Neuronal stem cell (in vitro differentiated cells): ENCODE results near the gene SLF1.

Experiments used
- DNase-seq: peaks from one replicate; pipeline ENCODE4 v3.0.0-alpha.2; 2013; ENCODE audit warnings: low spot score
- H2AFZ ChIP-seq: one replicate; pipeline ENCODE4 v1.6.1; 2013; ENCODE audit warnings: mild to moderate bottlenecking, low read length, inconsistent platforms
- H2AK5ac ChIP-seq: 2 replicates; pipeline ENCODE4 v1.6.1; 2013; ENCODE audit warnings: low read depth, mild to moderate bottlenecking, inconsistent platforms, low read length, moderate library complexity, mixed read lengths
- H2BK120ac ChIP-seq: 2 replicates; pipeline ENCODE4 v1.6.1; 2013; ENCODE audit warnings: low read depth, mild to moderate bottlenecking, inconsistent platforms, low read length, moderate library complexity, mixed read lengths
- H2BK12ac ChIP-seq: one replicate; pipeline ENCODE4 v1.6.1; 2013; ENCODE audit warnings: low read length, inconsistent platforms
- H2BK15ac ChIP-seq: 2 replicates; pipeline ENCODE4 v1.6.1; 2013; ENCODE audit warnings: mild to moderate bottlenecking, low read length, inconsistent platforms, mixed read lengths
- H2BK5ac ChIP-seq: one replicate; pipeline ENCODE4 v1.6.1; 2013; ENCODE audit warnings: inconsistent platforms, mild to moderate bottlenecking, low read length, moderate library complexity
- H3K14ac ChIP-seq: one replicate; pipeline ENCODE4 v1.6.1; 2013; ENCODE audit warnings: low read length, inconsistent platforms
- H3K18ac ChIP-seq: 2 replicates; pipeline ENCODE4 v1.6.1; 2013; ENCODE audit warnings: low read length, inconsistent platforms
- H3K23ac ChIP-seq: 2 replicates; pipeline ENCODE4 v1.6.1; 2013; ENCODE audit warnings: low read depth, mild to moderate bottlenecking, mixed read lengths, low read length, inconsistent platforms; ENCODE audit not compliant: poor library complexity
- H3K27ac ChIP-seq: replicated peaks from 3 replicates; pipeline ENCODE4 v1.5.1; 2013; ENCODE audit warnings: low read length, inconsistent platforms
- H3K27me3 ChIP-seq, 3 experiments: 2 replicates each; pipeline ENCODE4 v1.6.1; 2013; ENCODE audit warnings: low read length in 3 of 3, mild to moderate bottlenecking in 2 of 3, inconsistent platforms in 1 of 3, low read depth in 1 of 3, mixed read lengths in 1 of 3, moderate library complexity in 1 of 3; ENCODE audit not compliant: control insufficient read depth in 3 of 3, insufficient read depth in 3 of 3
- H3K36me3 ChIP-seq, 2 donors: replicated peaks in 1 of 2; 2 replicates each; pipeline ENCODE4 v1.6.1; 2013; ENCODE audit warnings: low read length in 2 of 2; ENCODE audit not compliant: control insufficient read depth in 2 of 2, insufficient read depth in 2 of 2
- H3K4ac ChIP-seq: 2 replicates; pipeline ENCODE4 v1.6.1; 2013; ENCODE audit warnings: inconsistent platforms, mild to moderate bottlenecking, low read length, moderate library complexity
- H3K4me1 ChIP-seq, 2 donors: 1 replicate in 1 of 2; 2 replicates in 1 of 2; pipeline ENCODE4 v1.6.1; 2013; ENCODE audit warnings: low read length in 2 of 2, low read depth in 1 of 2; ENCODE audit not compliant: control insufficient read depth in 2 of 2, insufficient read depth in 1 of 2
- H3K4me2 ChIP-seq: one replicate; pipeline ENCODE4 v1.6.1; 2013; ENCODE audit warnings: mild to moderate bottlenecking, low read length, inconsistent platforms; ENCODE audit not compliant: insufficient read depth, poor library complexity, severe bottlenecking
- H3K4me3 ChIP-seq, 2 donors: 2 replicates each; pipeline ENCODE4 v1.5.1; 2013; ENCODE audit warnings: low read length in 2 of 2, mild to moderate bottlenecking in 2 of 2, inconsistent platforms in 1 of 2, moderate library complexity in 1 of 2
- H3K79me1 ChIP-seq: one replicate; pipeline ENCODE4 v1.6.1; 2013; ENCODE audit warnings: low read depth, mild to moderate bottlenecking, inconsistent platforms, low read length, moderate library complexity
- H3K9ac ChIP-seq: one replicate; pipeline ENCODE4 v1.6.1; 2013; ENCODE audit warnings: mild to moderate bottlenecking, low read depth, low read length, inconsistent platforms; ENCODE audit not compliant: poor library complexity
- H3K9me3 ChIP-seq, 2 donors: replicated peaks in 1 of 2; 2 replicates each; pipeline versions ENCODE3 to v1.6.1; 2013; ENCODE audit warnings: low read length in 2 of 2, mild to moderate bottlenecking in 2 of 2, inconsistent platforms in 1 of 2, low read depth in 1 of 2, mixed read lengths in 1 of 2, moderate library complexity in 1 of 2; ENCODE audit not compliant: control insufficient read depth in 2 of 2, insufficient read depth in 1 of 2
- H4K8ac ChIP-seq: one replicate; pipeline ENCODE4 v1.6.1; 2013; ENCODE audit warnings: low read depth, mild to moderate bottlenecking, inconsistent platforms, low read length, moderate library complexity
- H4K91ac ChIP-seq: one replicate; pipeline ENCODE4 v1.6.1; 2013; ENCODE audit warnings: low read length, low read depth, mild to moderate bottlenecking, inconsistent platforms; ENCODE audit not compliant: poor library complexity
- WGBS, 2 donors: extraction: QIAGEN DNeasy Blood & Tissue Kit; methylation state at CpG; one replicate each; pipeline ENCODE4 v1.1.7; 2013; ENCODE audit warnings: missing lambda C conversion rate in 2 of 2, mixed read lengths in 1 of 2; ENCODE audit not compliant: insufficient read length in 2 of 2, insufficient replicate concordance in 1 of 2; ENCODE audit errors: extremely low coverage in 2 of 2; 5-methylcytosine and 5-hydroxymethylcytosine counted together

Gene SLF1

GRCh38 chr5:94640176-94640575, 21.7 kb downstream of the SLF1 start:
- no CpG with 5 or more reads among the region's 3 CpGs for WGBS, 2 donors
- Histone ChIP-seq H4K8ac (no peak overlapping the region), H3K4me3 (no peak overlapping the region), H2BK120ac (no peak overlapping the region), H2BK12ac (no peak overlapping the region), H4K91ac (no peak overlapping the region), H3K36me3 (peaks cover 14 to 83% of the 10 kb centered on the region in 2 donors), H3K27ac (no peak overlapping the region), H3K14ac (no peak overlapping the region), H3K18ac (no peak overlapping the region), H3K9me3 (peaks cover 6 to 58% of the 10 kb centered on the region in 2 donors), H3K4me1 (no peaks in the 10 kb centered on the region), H3K4ac (no peak overlapping the region), H3K79me1 (peaks cover 6% of the 10 kb centered on the region), H2BK15ac (no peak overlapping the region), H3K23ac (no peak overlapping the region), H3K27me3 (no peaks in the 10 kb centered on the region), H2AK5ac (no peak overlapping the region), H2AFZ (no peak overlapping the region), H2BK5ac (no peak overlapping the region), H3K4me2 (no peak overlapping the region), H3K9ac (no peak overlapping the region)
- DNase-seq, result no peak

DNA sequence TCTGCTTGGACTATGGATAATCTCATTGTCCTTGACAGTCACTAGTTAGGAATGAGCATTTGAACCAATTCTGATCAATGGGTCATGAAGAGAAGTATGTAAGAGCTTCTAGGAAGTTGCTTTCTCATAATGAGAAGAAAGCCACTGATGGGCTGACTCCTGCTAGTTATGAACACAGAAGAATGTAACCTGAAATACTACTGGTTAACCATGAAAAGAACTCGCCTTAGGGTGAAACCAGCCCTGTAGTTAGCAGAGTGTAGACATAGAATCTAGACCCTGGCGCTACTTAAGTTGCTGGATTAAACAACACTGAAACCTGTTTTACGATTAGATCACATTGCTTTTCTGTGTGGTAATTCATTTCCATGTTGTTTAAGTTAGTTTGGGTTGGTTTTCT, 26.6 kb downstream of the SLF1 start:
- Histone ChIP-seq H4K91ac (no peak overlapping the region), H3K18ac (no peak overlapping the region), H2AFZ (no peak overlapping the region), H3K4me1 (no peaks in the 10 kb centered on the region), H3K27ac (no peak overlapping the region), H3K36me3 (peaks cover 8 to 75% of the 10 kb centered on the region in 2 donors), H3K23ac (no peak overlapping the region), H2BK15ac (no peak overlapping the region), H4K8ac (no peak overlapping the region), H2BK12ac (no peak overlapping the region), H3K4me3 (no peak overlapping the region), H3K9me3 (peaks cover 0 to 15% of the 10 kb centered on the region in 2 donors), H2BK120ac (no peak overlapping the region), H2AK5ac (no peak overlapping the region), H3K14ac (no peak overlapping the region), H3K79me1 (peaks cover 2% of the 10 kb centered on the region), H3K27me3 (no peaks in the 10 kb centered on the region), H2BK5ac (no peak overlapping the region), H3K9ac (no peak overlapping the region), H3K4ac (no peak overlapping the region), H3K4me2 (no peak overlapping the region)
- DNase-seq, result no peak
- WGBS, 2 donors, result no CpG with 5 or more reads among the region's 3 CpGs

GRCh38 chr5:94646758-94647157, 28.3 kb downstream of the SLF1 start:
- Histone ChIP-seq H3K27ac (no peak overlapping the region), H2AK5ac (no peak overlapping the region), H3K79me1 (no peaks in the 10 kb centered on the region), H2AFZ (no peak overlapping the region), H3K4me2 (no peak overlapping the region), H3K14ac (no peak overlapping the region), H2BK12ac (no peak overlapping the region), H3K4me1 (no peaks in the 10 kb centered on the region), H4K8ac (no peak overlapping the region), H3K9ac (no peak overlapping the region), H4K91ac (no peak overlapping the region), H2BK15ac (no peak overlapping the region), H3K9me3 (peaks cover 0 to 6% of the 10 kb centered on the region in 2 donors), H3K4ac (no peak overlapping the region), H3K4me3 (no peak overlapping the region), H2BK5ac (no peak overlapping the region), H2BK120ac (no peak overlapping the region), H3K27me3 (no peaks in the 10 kb centered on the region), H3K18ac (no peak overlapping the region), H3K36me3 (peaks cover 6 to 76% of the 10 kb centered on the region in 2 donors), H3K23ac (no peak overlapping the region)
- DNase-seq, result no peak

GRCh38 chr5:94649874-94650273, 31.4 kb downstream of the SLF1 start:
- Histone ChIP-seq H3K9ac (no peak overlapping the region), H3K27me3 (no peaks in the 10 kb centered on the region), H2BK5ac (no peak overlapping the region), H2BK120ac (no peak overlapping the region), H2AK5ac (no peak overlapping the region), H3K27ac (no peak overlapping the region), H3K4ac (no peak overlapping the region), H3K23ac (no peak overlapping the region), H3K14ac (no peak overlapping the region), H2AFZ (no peak overlapping the region), H4K91ac (no peak overlapping the region), H3K36me3 (peaks cover 0 to 80% of the 10 kb centered on the region in 2 donors), H3K79me1 (no peaks in the 10 kb centered on the region), H4K8ac (no peak overlapping the region), H3K4me2 (no peak overlapping the region), H3K4me3 (no peak overlapping the region), H3K9me3 (peaks cover 0 to 22% of the 10 kb centered on the region in 2 donors), H3K18ac (no peak overlapping the region), H3K4me1 (no peaks in the 10 kb centered on the region), H2BK12ac (no peak overlapping the region), H2BK15ac (no peak overlapping the region)
- no peak for DNase-seq
- no CpG with 5 or more reads among the region's 1 CpG for WGBS, 2 donors
